ENCODE results near the gene DTL.
"Not testable (repeated sequence)": the region's sequence is repeated elsewhere in the genome, so short reads cannot be mapped to it uniquely, and the experiment has no call there.

Gene DTL, protein sequence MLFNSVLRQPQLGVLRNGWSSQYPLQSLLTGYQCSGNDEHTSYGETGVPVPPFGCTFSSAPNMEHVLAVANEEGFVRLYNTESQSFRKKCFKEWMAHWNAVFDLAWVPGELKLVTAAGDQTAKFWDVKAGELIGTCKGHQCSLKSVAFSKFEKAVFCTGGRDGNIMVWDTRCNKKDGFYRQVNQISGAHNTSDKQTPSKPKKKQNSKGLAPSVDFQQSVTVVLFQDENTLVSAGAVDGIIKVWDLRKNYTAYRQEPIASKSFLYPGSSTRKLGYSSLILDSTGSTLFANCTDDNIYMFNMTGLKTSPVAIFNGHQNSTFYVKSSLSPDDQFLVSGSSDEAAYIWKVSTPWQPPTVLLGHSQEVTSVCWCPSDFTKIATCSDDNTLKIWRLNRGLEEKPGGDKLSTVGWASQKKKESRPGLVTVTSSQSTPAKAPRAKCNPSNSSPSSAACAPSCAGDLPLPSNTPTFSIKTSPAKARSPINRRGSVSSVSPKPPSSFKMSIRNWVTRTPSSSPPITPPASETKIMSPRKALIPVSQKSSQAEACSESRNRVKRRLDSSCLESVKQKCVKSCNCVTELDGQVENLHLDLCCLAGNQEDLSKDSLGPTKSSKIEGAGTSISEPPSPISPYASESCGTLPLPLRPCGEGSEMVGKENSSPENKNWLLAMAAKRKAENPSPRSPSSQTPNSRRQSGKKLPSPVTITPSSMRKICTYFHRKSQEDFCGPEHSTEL

DNA sequence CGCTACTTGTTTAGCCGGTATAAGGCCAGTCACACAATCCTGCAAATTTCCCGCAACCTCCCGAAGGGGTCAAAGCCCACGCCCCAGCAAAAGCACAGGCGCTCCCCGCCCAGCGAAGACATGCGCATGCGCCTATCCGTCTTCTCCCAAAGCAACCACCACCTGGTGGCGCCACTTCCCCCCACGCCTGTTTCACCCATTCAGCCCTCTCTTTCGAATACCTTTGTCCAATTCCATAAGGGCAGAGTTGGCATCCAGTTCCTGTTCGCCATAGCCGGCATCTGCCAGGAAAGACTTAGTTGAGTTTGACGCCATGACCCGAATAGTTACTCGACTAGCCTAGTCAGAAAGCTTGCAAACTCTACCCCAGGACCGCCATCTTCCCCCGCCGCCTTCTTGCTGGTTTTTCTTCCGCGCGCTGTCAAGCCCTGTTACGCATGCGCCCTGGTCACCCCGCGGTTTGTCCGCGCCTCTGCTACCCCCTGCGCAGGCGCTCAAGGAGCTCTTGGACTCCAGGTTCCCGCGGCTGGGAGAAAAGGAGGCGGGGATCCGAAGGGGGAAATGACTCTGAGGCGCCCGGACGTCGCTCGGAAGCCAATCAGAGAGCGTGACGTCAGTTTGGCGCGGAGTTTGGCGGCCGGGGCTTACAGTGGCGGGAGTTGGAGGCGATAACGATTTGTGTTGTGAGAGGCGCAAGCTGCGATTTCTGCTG, at the start of gene DTL, which contains the start of gene INTS7:
Gene DTL, plus strand, starts transcription at position 626 of the 712 bp plus-strand sequence. CDS start 143 bp downstream, outside the sequence.
Gene INTS7, minus strand, starts transcription at position 435 of the 712 bp plus-strand sequence. Its CDS starts 120 bp downstream, at position 315.
- TF ChIP-seq, protein P1, sequence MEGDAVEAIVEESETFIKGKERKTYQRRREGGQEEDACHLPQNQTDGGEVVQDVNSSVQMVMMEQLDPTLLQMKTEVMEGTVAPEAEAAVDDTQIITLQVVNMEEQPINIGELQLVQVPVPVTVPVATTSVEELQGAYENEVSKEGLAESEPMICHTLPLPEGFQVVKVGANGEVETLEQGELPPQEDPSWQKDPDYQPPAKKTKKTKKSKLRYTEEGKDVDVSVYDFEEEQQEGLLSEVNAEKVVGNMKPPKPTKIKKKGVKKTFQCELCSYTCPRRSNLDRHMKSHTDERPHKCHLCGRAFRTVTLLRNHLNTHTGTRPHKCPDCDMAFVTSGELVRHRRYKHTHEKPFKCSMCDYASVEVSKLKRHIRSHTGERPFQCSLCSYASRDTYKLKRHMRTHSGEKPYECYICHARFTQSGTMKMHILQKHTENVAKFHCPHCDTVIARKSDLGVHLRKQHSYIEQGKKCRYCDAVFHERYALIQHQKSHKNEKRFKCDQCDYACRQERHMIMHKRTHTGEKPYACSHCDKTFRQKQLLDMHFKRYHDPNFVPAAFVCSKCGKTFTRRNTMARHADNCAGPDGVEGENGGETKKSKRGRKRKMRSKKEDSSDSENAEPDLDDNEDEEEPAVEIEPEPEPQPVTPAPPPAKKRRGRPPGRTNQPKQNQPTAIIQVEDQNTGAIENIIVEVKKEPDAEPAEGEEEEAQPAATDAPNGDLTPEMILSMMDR (IDR thresholded peaks at IDR 0.05; ENCODE audit: low read depth, low read length, missing control alignments): peak; percentile 88

DNA sequence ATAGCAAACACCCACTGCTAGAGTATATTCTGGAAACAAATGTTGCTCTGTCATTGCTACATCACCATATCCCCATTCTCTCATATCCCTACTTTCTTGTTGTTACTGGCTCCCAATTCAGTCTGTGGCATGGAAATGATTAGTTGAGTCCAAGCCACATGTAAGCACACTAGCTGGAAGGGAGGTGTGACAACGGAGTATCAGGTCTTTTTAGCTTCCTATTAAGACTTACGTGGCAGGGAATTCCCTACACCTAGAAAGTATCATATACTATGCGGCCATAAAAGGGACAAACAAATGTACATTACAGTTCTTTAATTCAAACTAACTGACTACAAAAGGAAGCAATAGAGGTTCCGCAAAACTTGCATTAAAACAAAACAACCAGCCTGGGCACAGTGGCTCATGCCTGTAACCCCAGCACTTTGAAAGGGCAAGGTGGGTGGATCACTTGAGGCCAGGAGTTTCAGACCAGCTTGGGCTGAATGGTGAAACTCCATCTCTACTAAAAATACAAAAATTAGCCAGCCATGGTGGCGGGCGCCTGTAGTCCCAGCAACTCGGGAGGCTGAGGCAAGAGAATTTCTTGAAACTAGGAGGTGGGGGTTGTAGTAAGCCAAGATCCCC, 48.8 kb upstream of the DTL start:
- no peak for DNase-seq (ENCODE audit: low read depth)
- no peak overlapping the region for H3K4me3 ChIP-seq (ENCODE audit: low read depth, low read length)
- TF ChIP-seq, protein P1 (IDR thresholded peaks at IDR 0.05; ENCODE audit: low read depth, low read length, missing control alignments): no peak
- in situ Hi-C loops (cut with HindIII; ENCODE audit: low sequenced_read_pairs): no loop called here

More for the DNA sequence above, at the start of gene DTL, which contains the start of gene INTS7:
- in situ Hi-C loops (cut with HindIII; ENCODE audit: low sequenced_read_pairs): no loop called here
- peak within 1 kb of the TSS; percentile 78 for H3K4me3 ChIP-seq (ENCODE audit: low read depth, low read length)
- peak; percentile 98 for DNase-seq (ENCODE audit: low read depth)

DNA sequence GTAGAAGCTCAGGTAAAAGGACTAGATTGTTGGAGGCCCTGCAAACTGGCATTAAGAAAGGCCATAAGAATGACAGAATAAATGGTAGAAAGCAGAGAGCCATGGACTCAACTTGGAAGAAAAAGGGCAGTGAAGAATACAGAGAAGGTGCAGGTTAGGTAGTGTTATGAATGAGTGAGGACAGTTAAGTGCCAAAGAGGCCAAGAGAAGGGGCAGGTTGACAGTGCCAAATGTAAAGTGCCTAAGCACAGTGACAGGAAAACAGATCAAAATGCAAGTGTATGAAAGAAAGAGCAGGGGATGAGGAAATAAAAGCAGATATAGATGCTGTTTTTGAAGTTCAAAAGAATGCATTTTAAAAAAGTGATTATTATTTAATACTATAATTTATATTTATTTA, 43.9 kb upstream of the DTL start:
- in situ Hi-C loops (cut with HindIII; ENCODE audit: low sequenced_read_pairs): no loop called here
- TF ChIP-seq, protein P1 (IDR thresholded peaks at IDR 0.05; ENCODE audit: low read depth, low read length, missing control alignments): no peak
- DNase-seq (ENCODE audit: low read depth): no peak
- H3K4me3 ChIP-seq (ENCODE audit: low read depth, low read length): no peak overlapping the region

DNA sequence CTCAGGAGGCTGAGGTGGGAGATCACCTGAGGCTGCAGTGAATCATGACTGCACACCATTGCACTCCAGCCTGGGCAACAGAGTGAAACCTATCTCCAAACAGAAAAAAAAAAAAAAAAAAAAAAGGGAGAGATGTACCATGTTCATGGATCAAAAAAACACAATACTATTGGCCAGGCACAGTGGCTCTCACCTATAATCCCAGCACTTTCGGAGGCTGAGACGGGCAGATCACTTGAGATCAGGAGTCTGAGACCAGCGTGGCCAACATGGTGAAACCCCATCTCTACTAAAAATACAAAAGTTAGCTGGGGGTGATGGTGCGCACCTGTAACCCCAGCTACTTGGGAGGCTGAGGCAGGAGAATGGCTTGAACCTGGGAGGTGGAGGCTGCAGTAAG, 38.1 kb upstream of the DTL start:
- H3K4me3 ChIP-seq (ENCODE audit: low read depth, low read length); in situ Hi-C loops (cut with HindIII; ENCODE audit: low sequenced_read_pairs): not testable (repeated sequence)

DNA sequence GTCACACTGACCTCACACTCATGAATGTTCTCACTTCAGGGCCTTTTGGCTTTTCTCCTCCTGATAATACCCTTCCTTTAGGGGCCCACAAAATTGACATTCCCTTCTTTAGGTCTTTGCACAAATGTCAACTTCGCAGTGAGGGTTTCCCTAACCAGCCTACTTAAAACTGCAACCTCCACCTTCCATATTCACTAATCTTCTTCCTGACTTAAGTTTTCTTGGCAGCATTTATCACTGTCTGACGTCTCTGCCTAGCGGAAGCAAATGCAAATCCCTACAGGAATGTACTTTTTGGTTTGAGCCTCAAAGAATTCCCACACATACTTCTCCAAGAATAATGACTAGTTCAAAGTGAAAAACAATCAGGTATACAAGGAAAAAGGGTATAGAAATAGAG, 33.0 kb upstream of the DTL start:
- H3K4me3 ChIP-seq (ENCODE audit: low read depth, low read length): no peak overlapping the region
- in situ Hi-C loops (cut with HindIII; ENCODE audit: low sequenced_read_pairs): no loop called here
- TF ChIP-seq, protein P1 (IDR thresholded peaks at IDR 0.05; ENCODE audit: low read depth, low read length, missing control alignments): no peak
- DNase-seq (ENCODE audit: low read depth): no peak

More for the DNA sequence above, 38.1 kb upstream of the DTL start:
- DNase-seq (ENCODE audit: low read depth): not testable (repeated sequence)

DNA sequence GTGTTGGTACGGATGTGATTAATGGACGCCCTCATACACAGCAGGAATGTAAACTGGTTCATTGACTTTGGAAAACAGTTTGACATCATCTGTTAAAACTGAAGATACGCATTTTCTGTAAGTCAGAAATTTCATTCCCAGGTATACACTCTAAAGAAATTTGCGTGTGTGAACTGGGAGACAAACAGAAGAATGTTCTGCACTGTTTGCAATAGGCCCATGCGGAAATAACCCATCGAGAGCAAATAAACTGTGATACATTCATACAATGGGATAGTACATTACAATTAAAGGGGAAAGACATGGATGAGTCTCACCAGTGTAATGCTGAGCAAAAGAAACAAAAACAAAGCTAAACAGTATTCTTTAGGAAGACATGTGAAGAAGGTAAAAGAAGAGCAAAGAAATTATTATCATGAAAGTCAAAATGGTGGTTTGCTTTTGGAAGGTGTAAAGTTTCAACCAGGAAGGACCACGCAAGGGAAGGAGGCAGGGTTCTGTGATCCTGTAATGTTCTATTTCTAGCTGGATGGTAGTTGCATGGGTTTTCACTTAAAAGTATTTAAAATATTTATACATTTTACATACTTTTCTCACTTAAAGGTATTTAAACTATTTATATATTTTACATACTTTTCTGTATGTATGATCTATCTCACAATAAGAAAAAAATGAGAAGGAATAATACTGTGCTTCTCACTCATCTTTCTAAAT, 30.5 kb upstream of the DTL start:
- TF ChIP-seq, protein P1 (IDR thresholded peaks at IDR 0.05; ENCODE audit: low read depth, low read length, missing control alignments): no peak
- H3K4me3 ChIP-seq (ENCODE audit: low read depth, low read length): no peak overlapping the region
- in situ Hi-C loops (cut with HindIII; ENCODE audit: low sequenced_read_pairs): no loop called here
- no peak for DNase-seq (ENCODE audit: low read depth)
